LNCaP clone FGC (cell line): ENCODE measurements around the gene C12orf76.
"Not testable (repeated sequence)": the region's sequence is repeated elsewhere in the genome, so short reads cannot be mapped to it uniquely, and the experiment has no call there.

Experiments used
- DNase-seq: peaks from one replicate; pipeline ENCODE4 v3.0.0-alpha.2; 2011; ENCODE audit warnings: low read depth
- H3K4me3 ChIP-seq: 2 replicates; pipeline ENCODE4 v1.5.1; 2011; ENCODE audit warnings: mild to moderate bottlenecking, low read depth, low read length, control low read depth
- CTCF ChIP-seq: IDR thresholded peaks from 2 replicates; pipeline ENCODE4 v1.5.1; 2012; ENCODE audit warnings: mild to moderate bottlenecking; ENCODE audit not compliant: control insufficient read depth, insufficient read depth; ENCODE audit errors: extremely low read depth

Gene C12orf76

GRCh38 chr12:110062241-110062640 lies 13.9 kb upstream of the C12orf76 start:
- TF ChIP-seq CTCF, result no peak
- DNase-seq, result no peak
- H3K4me3 ChIP-seq, result no peak overlapping the region

GRCh38 chr12:110059651-110060000 lies 11.3 kb upstream of the C12orf76 start:
- no peak overlapping the region for H3K4me3 ChIP-seq
- no peak for TF ChIP-seq CTCF
- no peak for DNase-seq

GRCh38 chr12:110058875-110059615 lies 10.7 kb upstream of the C12orf76 start:
- no peak for DNase-seq
- no peak for TF ChIP-seq CTCF

GRCh38 chr12:110056643-110057042 lies 8.3 kb upstream of the C12orf76 start:
- not testable (repeated sequence) for DNase-seq, H3K4me3 ChIP-seq

More at GRCh38 chr12:110058875-110059615, 10.7 kb upstream of the C12orf76 start:
- no peak overlapping the region for H3K4me3 ChIP-seq

- DNase-seq, result not testable (repeated sequence)
Measured at GRCh38 chr12:110055375-110056352, 7.3 kb upstream of the C12orf76 start.

GRCh38 chr12:110050927-110051326 lies 2.6 kb upstream of the C12orf76 start:
- H3K4me3 ChIP-seq, result no peak overlapping the region
- DNase-seq, result no peak
- no peak for TF ChIP-seq CTCF

More at GRCh38 chr12:110055375-110056352, 7.3 kb upstream of the C12orf76 start:
- H3K4me3 ChIP-seq, result not testable (repeated sequence)

GRCh38 chr12:110049666-110050065 lies 1.3 kb upstream of the C12orf76 start:
- H3K4me3 ChIP-seq, DNase-seq: not testable (repeated sequence)

GRCh38 chr12:110049034-110049433 lies 712 bp upstream of the C12orf76 start:
- not testable (repeated sequence) for DNase-seq
- H3K4me3 ChIP-seq, result peak overlapping the region; percentile 78
